ENCODE data around the gene TTC12.

Gene TTC12

GRCh38 chr11:113377681-113378412, 63.5 kb downstream of the TTC12 start:
- DNase-seq = no peak
- no peak overlapping the region for H3K4me3 ChIP-seq (ENCODE audit: low read length)
- H3F3A ChIP-seq (ENCODE audit: insufficient read depth, low read length) = no peaks in the 10 kb centered on the region
- H3K36me3 ChIP-seq (replicated peaks; ENCODE audit: insufficient read depth, low read length) = no peaks in the 10 kb centered on the region
- no peaks in the 10 kb centered on the region for H3K9me2 ChIP-seq (replicated peaks; ENCODE audit: insufficient read depth, low read length)
- H2AFZ ChIP-seq (ENCODE audit: low read length) = no peak overlapping the region
- H4K20me1 ChIP-seq (ENCODE audit: insufficient read depth, low read length) = no peaks in the 10 kb centered on the region
- TF ChIP-seq EZH2 (optimal IDR thresholded peaks at IDR 0.05; ENCODE audit: low read depth, low read length) = no peak
- no peak for TF ChIP-seq EZH2phosphoT487 (IDR thresholded peaks at IDR 0.05; ENCODE audit: low read length)
- TF ChIP-seq CTCF (IDR thresholded peaks at IDR 0.05; ENCODE audit: low read length) = no peak
- H3K27ac ChIP-seq (ENCODE audit: low read length) = no peak overlapping the region
- no peak overlapping the region for H3K9ac ChIP-seq (ENCODE audit: low read length)
- H3K4me1 ChIP-seq (ENCODE audit: low read length) = no peaks in the 10 kb centered on the region
- no peaks in the 10 kb centered on the region for H3K9me3 ChIP-seq (replicated peaks; ENCODE audit: insufficient read depth, low read length)
- H3K27me3 ChIP-seq (replicated peaks; ENCODE audit: insufficient read depth, low read length) = no peaks in the 10 kb centered on the region
- no peak overlapping the region for H3K4me2 ChIP-seq (ENCODE audit: low read depth, low read length)
- no peaks in the 10 kb centered on the region for H3K79me2 ChIP-seq (ENCODE audit: low read length)

GRCh38 chr11:113378692-113379091, 64.3 kb downstream of the TTC12 start:
- Histone ChIP-seq H3K36me3 (replicated peaks; ENCODE audit: insufficient read depth, low read length) (no peaks in the 10 kb centered on the region), H4K20me1 (ENCODE audit: insufficient read depth, low read length) (no peaks in the 10 kb centered on the region), H3F3A (ENCODE audit: insufficient read depth, low read length) (no peaks in the 10 kb centered on the region), H3K79me2 (ENCODE audit: low read length) (no peaks in the 10 kb centered on the region), H3K9me2 (replicated peaks; ENCODE audit: insufficient read depth, low read length) (no peaks in the 10 kb centered on the region), H3K27ac (ENCODE audit: low read length) (no peak overlapping the region), H3K4me2 (ENCODE audit: low read depth, low read length) (no peak overlapping the region), H3K9me3 (replicated peaks; ENCODE audit: insufficient read depth, low read length) (no peaks in the 10 kb centered on the region), H3K9ac (ENCODE audit: low read length) (no peak overlapping the region), H3K27me3 (replicated peaks; ENCODE audit: insufficient read depth, low read length) (no peaks in the 10 kb centered on the region), H2AFZ (ENCODE audit: low read length) (no peak overlapping the region), H3K4me3 (ENCODE audit: low read length) (no peak overlapping the region), H3K4me1 (ENCODE audit: low read length) (no peaks in the 10 kb centered on the region)
- TF ChIP-seq EZH2phosphoT487 (IDR thresholded peaks at IDR 0.05; ENCODE audit: low read length) = no peak
- TF ChIP-seq EZH2 (optimal IDR thresholded peaks at IDR 0.05; ENCODE audit: low read depth, low read length) = no peak
- TF ChIP-seq CTCF (IDR thresholded peaks at IDR 0.05; ENCODE audit: low read length) = no peak
- DNase-seq = no peak

GRCh38 chr11:113382121-113382520, 67.7 kb downstream of the TTC12 start:
- Histone ChIP-seq H3K9me3 (replicated peaks; ENCODE audit: insufficient read depth, low read length) (no peaks in the 10 kb centered on the region), H3K79me2 (ENCODE audit: low read length) (no peaks in the 10 kb centered on the region)
- DNase-seq = no peak

More at GRCh38 chr11:113382121-113382520, 67.7 kb downstream of the TTC12 start:
- no peak overlapping the region for H2AFZ ChIP-seq (ENCODE audit: low read length)
- no peak overlapping the region for H3K4me2 ChIP-seq (ENCODE audit: low read depth, low read length)
- no peaks in the 10 kb centered on the region for H3F3A ChIP-seq (ENCODE audit: insufficient read depth, low read length)
- H3K36me3 ChIP-seq (replicated peaks; ENCODE audit: insufficient read depth, low read length) = no peaks in the 10 kb centered on the region
- no peaks in the 10 kb centered on the region for H3K4me1 ChIP-seq (ENCODE audit: low read length)
- H4K20me1 ChIP-seq (ENCODE audit: insufficient read depth, low read length) = no peaks in the 10 kb centered on the region
- H3K9ac ChIP-seq (ENCODE audit: low read length) = no peak overlapping the region
- no peak overlapping the region for H3K27ac ChIP-seq (ENCODE audit: low read length)
- TF ChIP-seq EZH2phosphoT487 (IDR thresholded peaks at IDR 0.05; ENCODE audit: low read length) (no peak), EZH2 (optimal IDR thresholded peaks at IDR 0.05; ENCODE audit: low read depth, low read length) (no peak), CTCF (IDR thresholded peaks at IDR 0.05; ENCODE audit: low read length) (no peak)
- H3K9me2 ChIP-seq (replicated peaks; ENCODE audit: insufficient read depth, low read length) = no peaks in the 10 kb centered on the region
- no peaks in the 10 kb centered on the region for H3K27me3 ChIP-seq (replicated peaks; ENCODE audit: insufficient read depth, low read length)
- H3K4me3 ChIP-seq (ENCODE audit: low read length) = no peak overlapping the region
